Superior temporal gyrus (tissue), 1 donor: ENCODE results near the gene NMT1.
A peak's percentile ranks its signal among the peaks of the same experiment; 100 is the strongest.

Experiments
- DNase-seq: peaks from one replicate; pipeline ENCODE4 v3.0.0-alpha.2; 2016; ENCODE audit errors: extremely low spot score

NMT1 gene

GRCh38 chr17:45077643-45078042 is 16.5 kb downstream of the NMT1 start:
- DNase-seq = no peak

GRCh38 chr17:45081047-45081703 is 20.1 kb downstream of the NMT1 start:
- no peak for DNase-seq

GRCh38 chr17:45086391-45086790 is 25.3 kb downstream of the NMT1 start:
- DNase-seq = no peak

- DNase-seq = no peak
These were observed 25.9 kb downstream of the NMT1 start for GRCh38 chr17:45086865-45087503.

GRCh38 chr17:45087504-45087975 is 26.4 kb downstream of the NMT1 start:
- DNase-seq = no peak

GRCh38 chr17:45087978-45088377 is 26.9 kb downstream of the NMT1 start:
- DNase-seq = no peak

GRCh38 chr17:45088741-45089140 is 27.6 kb downstream of the NMT1 start:
- no peak for DNase-seq

GRCh38 chr17:45090711-45091110 is 29.6 kb downstream of the NMT1 start:
- DNase-seq = no peak

- DNase-seq = no peak
These were observed 30.8 kb downstream of the NMT1 start for GRCh38 chr17:45091778-45092425.

GRCh38 chr17:45092911-45093430 is 31.9 kb downstream of the NMT1 start:
- peak; percentile 98 for DNase-seq

- DNase-seq = no peak
These were observed 32.5 kb downstream of the NMT1 start for GRCh38 chr17:45093444-45094110.

GRCh38 chr17:45096141-45096540 is 35.0 kb downstream of the NMT1 start:
- peak; percentile 49 for DNase-seq

- no peak for DNase-seq
These were observed 35.8 kb downstream of the NMT1 start for GRCh38 chr17:45096926-45097325.

- no peak for DNase-seq
These were observed 37.2 kb downstream of the NMT1 start for GRCh38 chr17:45098081-45098868.

- peak; percentile 85 for DNase-seq
These were observed 37.9 kb downstream of the NMT1 start for GRCh38 chr17:45098869-45099616.

- DNase-seq = no peak
These were observed 40.4 kb downstream of the NMT1 start for GRCh38 chr17:45101546-45101882.

GRCh38 chr17:45101883-45102811 is 41.0 kb downstream of the NMT1 start:
- no peak for DNase-seq

GRCh38 chr17:45102856-45103255 is 41.7 kb downstream of the NMT1 start:
- DNase-seq = no peak

- no peak for DNase-seq
These were observed 42.2 kb downstream of the NMT1 start for GRCh38 chr17:45103269-45103795.
